ENCODE data around the gene SLC35G4.
"Not testable (repeated sequence)": the region's sequence is repeated elsewhere in the genome, so short reads cannot be mapped to it uniquely, and the experiment has no call there.

The SLC35G4 gene

DNA sequence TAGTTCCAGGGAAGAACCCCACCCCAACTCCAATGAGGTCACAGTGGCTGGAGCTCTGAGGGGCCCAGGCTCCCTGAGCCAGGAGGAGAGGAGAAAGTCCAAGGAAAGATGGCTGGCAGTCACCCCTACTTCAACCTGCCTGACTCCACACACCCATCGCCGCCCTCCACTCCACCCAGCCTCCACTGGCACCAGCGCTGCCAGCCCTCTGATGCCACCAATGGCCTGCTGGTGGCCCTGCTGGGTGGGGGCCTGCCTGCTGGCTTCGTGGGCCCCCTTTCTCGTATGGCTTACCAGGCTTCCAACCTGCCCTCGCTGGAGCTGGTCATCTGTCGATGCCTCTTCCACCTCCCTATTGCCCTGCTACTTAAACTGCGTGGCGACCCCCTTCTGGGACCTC lies at the start of gene SLC35G4:
Gene SLC35G4 (plus strand): TSS at position 109 of the 400 bp plus-strand sequence. CDS start 0 bp downstream, at position 109.
- DNase-seq: not testable (repeated sequence)

DNA sequence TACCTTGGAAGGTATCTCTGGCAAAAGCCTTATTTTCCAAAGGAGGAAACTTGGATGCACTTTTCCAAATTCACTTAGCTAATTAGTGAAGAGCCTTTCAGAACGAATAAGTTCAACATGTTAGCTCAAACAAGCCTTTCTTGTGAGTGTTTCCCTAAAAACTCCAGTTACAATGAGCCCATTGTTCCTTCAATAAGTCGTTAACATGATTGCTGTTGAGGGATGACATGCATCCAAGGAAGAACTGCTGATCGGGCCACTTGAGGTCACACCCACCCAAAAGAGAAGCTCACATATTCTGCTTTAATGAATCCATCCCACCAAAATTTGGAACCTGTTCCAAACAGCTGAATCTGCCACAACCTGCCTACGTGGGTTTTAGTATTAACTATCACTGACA lies 48.1 kb upstream of the SLC35G4 start:
- no peak for DNase-seq

DNA sequence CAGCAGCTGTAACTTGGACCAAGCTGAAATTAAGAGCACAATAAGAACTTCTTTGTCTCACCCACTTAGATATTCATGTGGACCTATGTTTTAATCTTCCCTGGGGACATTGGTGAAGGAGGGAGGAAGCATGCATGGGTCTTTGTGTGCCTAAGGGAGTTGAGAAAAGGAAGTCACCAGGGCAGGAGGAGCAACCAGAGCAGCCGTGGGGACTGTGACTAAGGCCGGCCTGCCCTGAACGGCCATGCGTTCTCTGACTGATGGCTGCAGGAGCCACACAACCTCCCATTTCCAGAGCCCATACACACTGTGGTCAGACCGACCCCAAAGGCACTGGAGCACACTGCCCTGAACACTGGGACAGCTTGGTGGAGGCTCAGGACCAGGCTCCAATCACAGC lies 43.7 kb upstream of the SLC35G4 start:
- no peak for DNase-seq

DNA sequence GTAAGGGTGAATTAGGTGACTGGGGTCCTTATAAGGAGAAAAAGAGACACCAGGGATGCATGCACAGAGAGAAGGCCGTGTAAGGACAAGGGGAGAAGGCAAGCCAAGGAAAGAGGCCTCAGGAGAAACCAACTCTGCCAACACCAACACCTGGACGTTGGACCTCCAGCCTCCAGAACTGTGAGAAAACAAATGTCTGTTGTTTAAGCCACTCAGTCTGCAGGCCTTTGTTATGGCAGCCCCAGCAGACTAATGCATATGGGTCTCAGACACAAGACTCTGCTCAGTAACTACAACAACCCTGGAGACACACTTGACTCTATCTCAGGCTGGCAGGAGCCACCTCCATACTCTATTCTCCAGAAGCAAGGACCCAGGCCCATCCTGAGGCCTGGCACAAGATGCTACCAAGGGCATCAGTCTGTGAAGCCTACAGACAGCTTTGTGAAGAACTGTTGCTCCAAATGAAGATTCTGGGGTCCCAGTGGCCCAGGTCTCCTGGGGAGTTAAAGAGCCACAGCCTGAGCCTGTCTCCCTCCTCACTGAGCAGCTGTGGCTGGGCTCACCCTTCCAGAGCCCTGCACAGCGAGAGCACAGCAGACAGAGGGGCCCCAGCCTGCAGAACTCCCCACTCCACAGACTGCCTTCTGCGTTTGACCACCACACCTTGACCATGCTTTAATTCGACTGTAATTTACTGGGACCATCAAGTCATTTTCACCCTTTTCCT lies 43.0 kb upstream of the SLC35G4 start:
- no peak for DNase-seq

DNA sequence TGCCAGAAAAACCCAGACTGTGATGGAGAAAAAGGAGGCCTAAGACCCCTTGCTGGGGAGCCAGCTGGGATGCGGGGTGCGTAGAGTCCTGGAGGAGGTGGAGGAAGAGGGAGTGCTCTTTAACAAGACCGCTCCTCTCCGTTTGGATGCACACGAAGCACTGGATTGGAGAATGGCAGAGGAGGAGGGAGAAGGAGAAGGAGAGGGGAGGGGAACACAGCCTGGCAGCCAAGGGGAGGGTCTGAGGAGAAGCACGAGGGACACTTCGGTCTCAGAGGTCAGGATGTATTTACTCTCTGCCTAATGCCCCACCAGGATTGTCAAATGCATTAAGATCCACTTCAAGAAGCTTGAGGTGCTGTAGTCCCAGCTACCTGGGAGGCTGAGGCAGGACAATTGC lies 42.0 kb upstream of the SLC35G4 start:
- no peak for DNase-seq

DNA sequence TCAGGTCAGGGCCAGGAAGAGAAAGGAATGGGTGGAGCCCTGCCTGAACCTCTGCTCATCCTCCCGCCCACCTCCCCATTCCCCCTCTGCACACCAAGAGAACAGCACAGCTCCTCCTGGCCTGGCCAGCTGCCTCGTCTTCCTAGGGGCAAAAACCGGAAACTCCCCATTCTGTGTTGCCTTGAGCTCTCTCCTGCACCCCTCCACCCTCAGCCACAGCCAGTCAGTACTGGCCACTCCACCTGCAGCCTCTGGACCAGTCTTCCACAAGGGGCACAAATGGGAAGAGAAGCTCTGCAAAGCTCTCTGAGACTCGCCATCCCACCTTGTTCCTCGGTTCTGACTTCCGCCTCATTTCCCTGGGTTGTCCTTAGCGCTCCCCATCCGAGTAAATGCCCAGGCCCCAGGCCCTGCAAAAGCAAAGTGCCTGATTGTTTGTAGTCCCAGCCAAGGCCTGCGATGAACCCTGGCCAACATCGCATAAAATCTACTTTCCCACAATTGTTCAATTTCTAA lies 39.3 kb upstream of the SLC35G4 start:
- no peak for DNase-seq

DNA sequence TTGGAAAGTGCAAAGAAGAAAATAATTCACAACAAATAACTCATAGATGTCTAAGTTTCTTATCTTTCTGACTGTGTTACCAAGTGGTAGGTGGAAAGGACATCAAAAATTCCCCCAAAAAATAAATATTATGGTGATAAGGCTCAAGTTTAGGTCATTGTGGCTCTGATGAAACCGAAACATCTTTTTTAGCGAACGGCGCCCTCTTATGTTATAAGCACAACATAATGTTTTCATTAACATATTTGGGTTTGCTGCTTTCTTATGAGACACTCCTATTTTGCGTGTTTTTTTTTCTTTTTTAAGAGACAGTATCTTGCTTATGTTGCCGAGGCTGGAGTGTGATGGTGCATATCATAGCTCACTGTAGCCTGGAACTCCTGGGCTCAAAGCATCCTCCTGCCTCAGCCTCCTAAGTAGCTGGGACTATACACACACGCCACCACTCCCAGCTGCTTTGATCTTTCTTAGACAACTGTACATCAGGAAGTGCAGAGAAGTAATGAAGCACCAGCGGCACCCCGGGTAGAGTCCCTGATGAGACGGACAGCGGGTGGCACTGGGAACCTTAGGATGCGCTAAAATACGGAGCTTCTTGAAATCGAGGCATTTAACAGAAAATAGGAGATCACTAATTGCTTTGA lies 38.5 kb upstream of the SLC35G4 start:
- no peak for DNase-seq

DNA sequence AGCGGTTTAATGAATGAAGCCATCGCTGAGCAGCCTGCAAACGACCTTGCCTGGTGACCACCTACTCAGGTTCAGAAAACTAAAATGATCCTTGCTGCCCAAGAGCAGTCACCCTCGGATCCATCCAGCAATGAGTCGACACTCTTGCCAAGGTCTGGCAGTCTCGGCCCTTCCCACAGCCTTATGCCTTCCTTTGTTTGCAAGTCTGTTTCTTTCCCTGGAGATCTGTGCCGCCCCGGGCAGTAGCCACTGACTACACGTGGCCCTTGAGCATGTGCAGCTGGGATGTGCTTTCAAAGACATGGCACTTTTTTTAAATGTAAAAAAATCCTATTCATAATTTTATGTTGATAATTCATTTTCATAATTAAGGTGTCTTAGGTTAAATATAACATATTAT lies 37.2 kb upstream of the SLC35G4 start:
- DNase-seq: no peak

DNA sequence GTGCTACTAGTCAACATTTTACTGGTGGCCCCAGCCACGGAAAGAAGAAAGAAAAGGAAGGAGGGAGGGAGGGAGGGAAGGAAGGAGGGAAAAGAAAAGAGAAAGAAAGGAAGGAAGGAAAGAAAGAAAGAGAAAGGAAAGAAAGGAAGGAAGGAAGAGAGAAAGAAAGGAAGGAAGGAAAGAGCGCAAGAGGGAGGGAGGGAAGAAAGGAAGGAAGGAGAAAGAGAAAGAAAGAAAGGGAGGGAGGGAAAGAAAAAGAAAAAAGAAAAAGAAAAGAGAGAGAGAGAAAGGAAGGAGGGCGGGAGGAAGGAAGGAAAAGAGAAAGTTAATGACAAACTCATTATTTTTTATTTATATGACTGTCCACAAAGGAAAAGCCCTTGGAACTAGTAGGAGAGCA lies 34.9 kb upstream of the SLC35G4 start:
- DNase-seq: no peak

DNA sequence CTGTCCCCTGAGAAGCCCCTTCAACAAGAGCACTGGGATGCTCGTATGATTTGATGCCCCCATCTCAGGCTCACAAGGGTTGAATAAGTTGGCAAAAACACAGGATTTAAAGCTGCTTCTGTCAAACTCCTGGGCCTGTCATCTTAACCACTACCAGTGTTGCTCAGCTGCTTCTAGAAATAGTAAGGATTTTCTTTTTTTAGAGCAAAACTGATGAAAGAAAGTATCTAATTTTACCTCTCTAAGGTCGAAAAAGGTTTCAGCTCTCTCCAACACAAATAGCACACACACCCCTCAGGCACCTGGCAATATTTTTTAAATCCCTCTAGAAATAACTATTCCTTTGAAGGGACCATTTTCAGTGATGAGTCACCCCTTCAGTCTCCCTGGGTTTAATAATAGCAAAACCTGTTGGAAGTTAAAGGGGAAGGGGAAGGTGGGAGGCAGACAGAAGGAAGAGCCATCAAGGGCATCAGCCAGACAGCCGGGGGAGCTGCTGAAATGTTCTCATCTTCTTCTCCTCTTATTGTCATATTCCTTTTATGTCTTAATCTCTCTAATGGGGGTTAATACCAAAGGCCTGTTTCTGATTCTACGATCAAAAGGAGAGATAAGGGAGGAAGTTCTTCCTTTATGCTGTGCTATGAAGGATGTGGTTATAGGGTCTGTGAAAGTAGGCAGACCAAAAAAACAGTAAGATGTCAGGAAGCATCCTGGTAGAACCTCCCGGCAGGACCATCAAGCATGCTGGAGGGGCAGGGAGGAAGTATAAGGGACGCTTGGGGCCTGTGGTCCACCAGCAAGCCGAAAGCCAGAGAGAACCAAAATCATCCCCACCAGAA lies 31.9 kb upstream of the SLC35G4 start:
- no peak for DNase-seq

DNA sequence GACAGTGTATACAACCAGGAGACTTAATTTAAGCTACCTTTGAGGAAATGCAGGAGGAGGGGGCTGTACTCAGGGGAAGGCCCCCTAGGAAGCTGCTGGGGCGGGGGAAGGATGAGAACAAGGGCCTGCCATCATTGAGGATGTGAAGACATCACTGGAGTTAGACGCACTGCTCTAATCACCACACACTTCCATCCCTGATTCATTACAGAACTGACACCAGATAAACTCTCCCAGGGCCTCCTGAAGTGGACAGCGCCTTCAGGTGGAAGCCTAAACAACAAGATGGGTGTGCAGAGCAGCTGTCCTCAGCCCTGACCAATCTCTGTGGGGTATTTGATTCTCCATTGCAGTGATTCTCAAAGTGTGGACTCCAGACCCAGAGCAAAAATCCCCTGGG lies 30.6 kb upstream of the SLC35G4 start:
- no peak for DNase-seq

DNA sequence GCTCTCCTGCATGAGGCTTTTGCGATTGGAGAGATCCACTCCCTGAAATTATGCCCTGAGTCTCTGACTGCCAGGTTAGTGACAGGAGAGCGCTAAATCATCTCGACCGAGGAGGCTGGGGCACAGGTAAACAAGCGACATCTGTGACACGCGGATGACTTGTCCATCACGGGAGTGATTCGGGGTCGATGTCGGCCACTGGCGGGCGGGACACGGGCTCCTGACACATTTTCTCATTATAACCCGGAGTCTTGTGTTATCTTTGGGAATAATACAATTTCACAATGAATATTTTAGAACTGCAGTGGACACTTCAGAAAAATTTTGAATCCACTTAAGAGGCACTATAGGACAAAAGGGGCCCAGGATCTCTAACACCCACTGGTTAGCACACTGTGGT lies 29.5 kb upstream of the SLC35G4 start:
- no peak for DNase-seq

DNA sequence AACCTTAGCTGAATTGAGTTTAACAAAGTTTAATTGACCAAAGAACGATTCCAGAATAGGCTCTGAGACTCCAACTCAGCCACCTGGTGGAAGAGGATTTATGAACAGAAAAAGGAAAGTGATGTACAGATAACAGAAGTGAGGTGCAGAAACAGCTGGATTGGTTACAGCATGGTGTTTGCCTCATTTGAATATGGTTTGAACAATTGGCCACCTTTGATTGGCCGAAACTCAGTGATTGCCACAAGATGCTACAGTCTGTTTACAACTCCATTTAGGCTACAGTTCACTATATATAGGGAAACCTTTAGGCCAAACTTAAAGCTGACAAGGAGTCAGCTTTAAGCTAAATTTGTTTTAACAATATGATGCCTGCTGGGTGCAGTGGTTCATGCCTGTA lies 28.1 kb upstream of the SLC35G4 start:
- DNase-seq: no peak

DNA sequence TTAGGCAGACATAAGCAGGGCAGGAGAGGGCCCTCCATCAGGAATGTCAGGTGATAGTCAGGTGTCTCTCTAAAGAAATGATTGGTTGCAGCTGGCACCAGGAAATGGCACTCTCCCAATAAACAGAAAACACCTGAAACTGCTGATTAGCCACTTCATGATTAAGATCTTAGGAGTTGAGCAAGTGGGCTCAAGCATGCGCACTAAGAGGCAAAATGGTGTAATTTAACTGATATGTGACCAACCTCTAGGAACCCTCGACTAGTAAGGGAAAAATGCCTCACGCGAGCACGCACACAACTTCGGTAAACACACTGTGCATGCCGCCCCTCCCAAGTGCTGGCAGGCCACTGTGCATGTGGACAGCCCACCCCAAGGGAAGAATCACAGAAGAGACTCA lies 23.8 kb upstream of the SLC35G4 start:
- no peak for DNase-seq

DNA sequence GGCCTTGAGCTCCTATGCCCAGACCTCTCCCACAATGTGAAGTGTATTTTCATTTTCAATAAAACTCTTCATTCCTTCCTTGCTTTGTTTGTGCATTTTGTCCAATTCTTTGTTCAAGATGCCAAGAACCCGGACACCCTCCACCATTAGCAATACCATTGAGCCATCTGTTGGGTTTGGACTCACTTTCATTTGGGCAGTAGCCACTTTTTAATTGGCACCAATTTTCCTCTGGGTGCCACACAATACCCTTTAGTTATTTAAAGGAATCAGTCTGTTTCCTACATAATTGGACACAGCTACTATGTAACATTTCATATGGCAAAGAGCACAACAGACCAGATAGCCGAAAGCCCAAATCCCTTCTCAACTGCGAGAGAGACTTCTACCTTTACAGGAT lies 22.5 kb upstream of the SLC35G4 start:
- no peak for DNase-seq

DNA sequence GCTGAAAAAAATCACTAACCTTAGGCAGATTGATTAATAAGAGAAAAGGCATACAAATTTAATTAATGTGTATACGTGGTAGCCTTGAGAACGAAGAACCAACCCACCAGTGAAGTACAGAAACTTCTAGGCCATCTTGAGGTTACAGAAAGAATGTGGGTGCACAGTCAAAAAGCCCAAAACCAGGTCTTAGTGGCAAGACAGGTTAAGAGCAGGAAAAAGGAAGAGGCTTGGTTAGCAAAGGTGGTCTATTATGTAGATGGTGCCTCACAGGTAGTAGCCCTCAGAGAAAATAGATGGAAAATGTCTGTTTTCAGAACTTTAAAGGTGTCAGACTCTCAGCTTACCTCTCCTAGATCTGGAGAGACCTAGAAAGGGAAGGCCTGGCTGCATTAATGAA lies 22.0 kb upstream of the SLC35G4 start:
- DNase-seq: no peak

DNA sequence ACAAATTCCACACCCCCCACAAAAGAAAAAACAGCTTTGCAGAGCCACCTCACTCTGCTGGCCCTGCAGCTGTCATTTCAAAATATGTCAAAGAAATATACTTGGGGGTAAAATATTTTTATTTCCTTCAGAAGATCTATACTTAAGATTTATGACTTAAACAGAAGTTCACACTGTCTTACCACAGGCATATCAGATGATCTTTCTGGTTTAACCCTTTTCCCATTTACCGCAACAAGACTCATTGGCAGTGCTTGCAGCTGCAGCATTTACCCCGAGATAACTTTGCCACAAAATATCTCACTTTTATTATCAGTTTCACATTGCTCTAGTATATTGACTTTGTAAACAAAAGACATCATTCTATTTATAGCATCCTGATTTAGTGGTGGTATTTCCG lies 21.6 kb upstream of the SLC35G4 start:
- no peak for DNase-seq

DNA sequence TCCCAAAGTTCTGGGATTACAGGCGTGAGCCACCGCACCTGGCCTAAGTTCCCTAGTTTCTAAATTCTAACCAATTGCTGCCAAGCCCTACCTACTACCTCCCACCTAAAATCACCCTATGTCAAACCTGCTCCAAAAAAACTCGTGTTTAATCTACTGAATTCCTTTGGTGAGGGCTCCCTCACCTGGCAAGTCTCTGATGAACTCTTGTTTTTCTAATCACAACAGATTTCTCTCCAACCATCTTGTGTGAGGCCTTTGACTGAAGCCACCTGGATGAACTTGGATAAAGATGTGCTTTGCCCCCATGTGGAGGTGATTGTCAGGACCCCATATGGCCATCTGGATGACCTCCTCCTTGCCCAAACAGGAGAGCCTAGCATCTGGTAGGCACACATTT lies 17.4 kb upstream of the SLC35G4 start:
- no peak for DNase-seq

DNA sequence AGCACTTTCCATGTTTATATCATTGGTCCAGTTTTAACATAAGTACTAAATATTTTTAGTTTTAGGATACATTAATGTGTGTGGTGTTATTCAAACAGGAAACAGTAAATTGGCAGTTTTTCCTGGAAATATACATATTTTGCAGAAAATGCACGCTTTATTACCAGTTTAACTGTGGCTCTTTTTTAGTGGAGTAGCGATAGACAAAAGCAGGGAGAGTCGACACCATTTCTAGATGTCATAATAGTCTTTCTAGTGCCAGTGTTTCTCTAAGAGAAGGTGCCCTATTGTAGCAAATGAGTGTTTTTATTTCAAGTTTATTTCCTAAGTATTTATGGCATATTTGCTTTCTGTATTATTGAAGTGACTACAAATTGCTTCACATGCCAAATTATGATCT lies 9.1 kb upstream of the SLC35G4 start:
- no peak for DNase-seq

DNA sequence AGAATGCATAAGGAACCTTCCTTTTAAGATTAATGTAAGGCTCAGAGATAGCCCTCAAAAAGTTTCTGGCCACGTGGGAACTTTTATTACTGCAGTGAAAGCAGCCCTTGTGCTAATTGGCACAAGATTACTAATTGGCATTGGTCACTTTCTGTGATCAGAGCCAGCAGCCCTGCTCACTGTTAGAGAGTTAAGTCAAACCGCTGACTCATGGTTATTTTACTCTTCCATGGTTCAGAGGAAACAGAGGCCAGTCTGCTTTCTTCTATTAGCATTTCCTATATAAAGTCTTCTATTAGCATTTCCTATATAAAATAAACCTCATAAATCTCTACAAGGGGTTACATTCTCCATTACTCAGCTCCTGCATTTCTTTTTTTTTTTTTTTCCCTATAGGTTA lies 1.5 kb upstream of the SLC35G4 start:
- DNase-seq: no peak

DNA sequence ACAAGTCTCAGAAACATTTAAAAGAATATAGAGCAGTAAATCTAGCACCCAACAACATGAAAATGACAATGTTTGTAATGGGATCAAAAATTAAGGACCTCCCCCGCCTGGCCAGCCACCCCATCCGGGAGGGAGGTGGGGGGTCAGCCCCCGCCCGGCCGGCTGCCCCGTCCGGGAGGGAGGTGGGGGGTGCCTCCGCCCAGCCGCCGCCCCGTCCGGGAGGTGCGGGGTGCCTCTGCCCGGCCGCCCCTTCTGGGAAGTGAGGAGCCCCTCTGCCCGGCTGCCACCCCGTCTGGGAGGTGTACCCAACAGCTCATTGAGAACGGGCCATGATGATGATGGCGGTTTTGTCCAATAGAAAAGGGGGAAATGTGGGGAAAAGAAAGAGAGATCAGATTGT lies 778 bp upstream of the SLC35G4 start:
- not testable (repeated sequence) for DNase-seq

DNA sequence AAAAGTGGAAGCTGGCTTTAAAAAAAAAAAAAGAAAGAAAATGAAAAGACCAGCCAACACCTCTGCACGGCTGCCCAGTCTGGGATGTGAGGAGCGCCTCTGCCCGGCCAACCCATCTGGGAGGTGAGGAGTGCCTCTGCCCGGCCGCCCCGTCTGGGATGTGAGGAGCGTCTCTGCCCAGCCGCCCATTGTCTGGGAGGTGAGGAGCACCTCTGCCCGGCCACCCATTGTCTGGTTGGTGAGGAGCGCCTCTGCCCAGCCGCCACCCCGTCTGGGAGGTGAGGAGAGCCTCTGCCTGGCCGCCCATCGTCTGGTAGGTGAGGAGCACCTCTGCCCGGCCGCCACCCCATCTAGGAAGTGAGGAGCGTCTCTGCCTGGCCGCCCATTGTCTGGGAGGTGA lies 3.7 kb downstream of the SLC35G4 start:
- not testable (repeated sequence) for DNase-seq

DNA sequence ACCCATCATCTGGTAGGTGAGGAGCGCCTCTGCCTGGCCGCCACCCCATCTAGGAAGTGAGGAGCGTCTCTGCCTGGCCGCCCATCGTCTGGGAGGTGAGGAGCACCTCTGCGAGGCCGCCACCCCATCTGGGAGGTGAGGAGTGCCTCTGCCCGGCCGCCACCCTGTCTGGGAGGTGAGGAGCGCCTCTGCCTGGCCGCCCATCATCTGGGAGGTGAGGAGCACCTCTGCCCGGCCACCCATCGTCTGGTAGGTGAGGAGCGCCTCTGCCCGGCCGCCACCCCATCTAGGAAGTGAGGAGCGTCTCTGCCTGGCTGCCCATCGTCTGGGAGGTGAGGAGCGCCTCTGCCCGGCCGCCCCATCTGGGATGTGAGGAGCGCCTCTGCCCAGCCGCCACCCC lies 4.2 kb downstream of the SLC35G4 start:
- not testable (repeated sequence) for DNase-seq

DNA sequence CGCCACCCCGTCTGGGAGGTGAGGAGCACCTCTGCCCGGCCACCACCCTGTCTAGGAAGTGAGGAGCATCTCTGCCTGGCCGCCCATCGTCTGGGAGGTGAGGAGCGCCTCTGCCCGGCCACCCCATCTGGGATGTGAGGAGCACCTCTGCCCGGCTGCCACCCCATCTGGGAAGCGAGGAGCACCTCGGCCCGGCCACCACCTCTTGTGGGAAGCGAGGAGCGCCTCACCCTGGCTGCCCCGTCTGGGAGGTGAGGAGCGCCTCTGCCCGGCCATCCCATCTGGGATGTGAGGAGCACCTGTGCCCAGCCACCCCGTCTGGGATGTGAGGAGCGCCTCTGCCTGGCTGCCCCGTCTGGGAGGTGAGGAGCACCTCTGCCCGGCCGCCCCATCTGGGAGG lies 4.6 kb downstream of the SLC35G4 start:
- not testable (repeated sequence) for DNase-seq
